Renal cortex interstitium (tissue), 11 donors: ENCODE measurements around the gene NECTIN4. TPM values are rescaled to one million over a fixed set of nuclear protein-coding genes. Genes with fewer than 3 reads are reported as not detected.

Experiments used
- DNase-seq, 11 donors: peaks; one replicate each; pipeline ENCODE4 v3.0.0-alpha.2; 2013; ENCODE audit warnings: low read depth in 9 of 11, low spot score in 4 of 11; ENCODE audit errors: extremely low read depth in 1 of 11
- polyA plus RNA-seq, 3 donors: library from polyadenylated mRNA; unstranded; fragments of 120-200 nt; gene quantifications; one replicate each; pipeline ENCODE4 v1.2.1, GENCODE V29; 2013; ENCODE audit not compliant: insufficient read length in 3 of 3

NECTIN4 gene
- polyA plus RNA-seq, 3 donors, result 2.2 to 4.0 (median 3.5) TPM

DNA sequence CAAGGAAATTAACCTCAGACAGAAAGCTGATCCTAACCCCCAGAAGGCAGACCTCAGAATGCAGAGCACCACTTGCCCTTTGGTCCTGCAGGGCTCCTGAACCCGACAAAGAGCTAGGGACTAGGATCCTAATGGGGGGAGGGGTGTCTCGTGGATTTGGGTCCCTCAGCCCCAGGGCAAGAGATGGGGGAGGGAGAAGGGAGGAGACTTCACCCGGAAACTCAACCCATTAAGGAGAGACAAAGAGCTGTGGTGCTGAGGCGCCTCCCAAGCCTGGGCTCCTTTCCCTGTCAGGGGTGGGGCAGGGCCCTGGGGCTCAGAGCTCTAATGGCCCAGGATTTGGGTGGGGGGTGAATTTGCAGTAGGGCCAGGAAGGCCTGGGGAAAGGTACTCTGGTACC lies 2.9 kb downstream of the NECTIN4 start:
- DNase-seq, result no peak

GRCh38 chr1:161085165-161085564 lies 4.2 kb downstream of the NECTIN4 start:
- DNase-seq, result no peak

DNA sequence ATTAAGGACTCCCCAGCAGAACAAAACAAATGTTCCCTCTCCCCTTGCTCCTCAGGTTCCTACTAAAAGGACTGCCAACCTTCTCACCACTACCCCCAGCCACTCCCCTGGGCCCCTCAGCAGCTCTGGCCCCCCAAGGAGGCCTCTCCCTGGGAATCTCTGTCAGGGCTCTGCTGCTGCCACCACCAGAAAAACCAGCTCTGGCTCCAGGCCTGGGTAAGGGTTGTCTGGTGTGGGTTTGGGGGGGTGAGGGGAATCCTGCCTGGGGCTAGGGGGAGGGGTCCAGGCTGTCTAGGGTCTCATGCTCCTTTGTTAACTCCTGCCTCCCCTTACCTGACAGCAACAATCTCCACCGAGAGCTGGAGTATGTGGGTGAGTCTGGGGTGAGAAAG lies 4.8 kb downstream of the NECTIN4 start:
- DNase-seq, result no peak

- DNase-seq, result no peak
Measured at GRCh38 chr1:161083748-161084596, 5.4 kb downstream of the NECTIN4 start.

GRCh38 chr1:161082996-161083747 lies 6.2 kb downstream of the NECTIN4 start:
- DNase-seq, result no peak

- DNase-seq, result no peak
Measured at GRCh38 chr1:161082483-161082882, 6.9 kb downstream of the NECTIN4 start.

DNA sequence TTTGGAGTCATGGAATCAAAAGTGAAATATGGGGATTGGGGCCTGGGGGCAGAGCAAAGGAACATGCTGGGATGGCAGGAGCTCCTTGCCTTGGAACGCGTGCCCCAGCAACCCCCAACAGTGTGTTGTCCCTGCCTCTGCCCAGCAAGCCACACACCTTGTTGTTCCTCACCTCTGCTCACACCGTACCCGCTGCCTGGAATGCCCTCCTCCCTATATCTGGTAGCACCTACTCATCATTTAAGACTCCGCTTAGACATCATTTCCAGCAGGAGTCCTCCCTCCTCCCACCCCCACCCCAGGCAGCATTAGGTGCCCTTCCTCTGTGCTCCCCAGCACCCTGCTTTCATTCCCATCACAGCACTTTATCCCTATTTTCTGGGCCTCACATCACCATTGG lies 7.8 kb downstream of the NECTIN4 start:
- DNase-seq, result no peak

DNA sequence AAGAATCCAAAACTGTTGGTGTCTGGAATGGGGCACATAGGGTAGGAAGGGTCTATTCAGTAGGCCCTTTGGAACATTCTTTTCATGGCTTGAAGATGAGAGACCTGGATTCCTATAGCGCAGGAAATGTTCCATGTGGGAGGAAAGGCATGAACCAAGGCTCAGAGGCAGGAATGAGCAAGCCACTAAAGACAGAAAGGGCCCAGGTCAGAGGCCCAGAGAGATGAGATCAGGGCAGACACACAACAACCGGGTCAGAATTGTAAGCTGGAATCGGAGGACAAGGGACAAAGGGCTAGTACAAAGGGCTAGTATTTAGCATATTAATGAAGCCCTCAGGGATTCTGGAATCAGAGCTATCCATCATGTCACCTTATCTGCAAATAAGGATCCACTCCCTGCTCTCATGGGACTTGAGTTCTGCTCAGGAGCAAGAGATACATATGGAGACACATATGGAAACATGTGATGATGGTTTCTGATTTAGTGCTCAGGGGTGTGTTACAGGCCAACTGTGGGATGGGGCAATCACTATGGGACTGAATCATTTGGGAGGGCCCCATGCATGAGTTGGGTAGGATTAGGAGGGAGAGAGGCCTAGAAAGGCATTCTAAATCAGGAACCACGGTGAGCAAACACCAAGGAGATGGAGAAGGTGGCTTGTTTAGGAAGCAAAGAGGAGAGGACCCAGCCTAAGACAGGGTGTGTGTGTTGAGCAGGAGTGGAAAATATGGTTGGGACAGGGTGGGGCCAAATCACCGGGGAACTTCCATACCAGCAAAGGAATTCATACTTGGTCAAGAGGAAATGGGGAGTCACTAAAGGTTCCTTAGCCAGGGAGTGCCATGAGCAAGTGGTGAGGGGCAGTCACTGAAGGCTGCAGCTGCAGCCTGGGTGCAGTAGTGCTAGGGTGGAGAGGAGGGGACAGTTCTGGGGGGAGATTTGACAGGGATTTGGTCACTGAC lies 8.6 kb downstream of the NECTIN4 start:
- no peak for DNase-seq

GRCh38 chr1:161079436-161080110 lies 9.8 kb downstream of the NECTIN4 start:
- DNase-seq, result no peak

DNA sequence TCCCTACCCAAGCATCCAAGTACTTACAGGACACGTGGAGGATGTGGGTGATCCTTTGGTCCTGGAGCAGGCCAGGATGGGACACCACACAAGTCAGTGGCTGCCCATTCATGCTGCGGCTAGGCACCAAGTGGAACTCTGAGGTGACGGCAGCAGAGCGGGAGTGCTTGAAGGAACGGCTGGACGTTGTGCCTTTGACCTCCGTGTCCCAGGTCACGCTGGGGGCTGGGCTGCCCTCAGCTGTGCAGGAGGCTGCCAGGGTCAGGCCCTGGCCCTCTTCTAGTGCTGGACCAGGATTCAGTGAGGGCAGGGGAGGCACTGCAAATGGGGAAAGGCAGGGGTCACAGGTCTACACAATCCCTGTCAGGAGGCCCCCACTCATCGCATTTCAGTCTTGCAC lies 11.9 kb downstream of the NECTIN4 start:
- DNase-seq, result no peak

DNA sequence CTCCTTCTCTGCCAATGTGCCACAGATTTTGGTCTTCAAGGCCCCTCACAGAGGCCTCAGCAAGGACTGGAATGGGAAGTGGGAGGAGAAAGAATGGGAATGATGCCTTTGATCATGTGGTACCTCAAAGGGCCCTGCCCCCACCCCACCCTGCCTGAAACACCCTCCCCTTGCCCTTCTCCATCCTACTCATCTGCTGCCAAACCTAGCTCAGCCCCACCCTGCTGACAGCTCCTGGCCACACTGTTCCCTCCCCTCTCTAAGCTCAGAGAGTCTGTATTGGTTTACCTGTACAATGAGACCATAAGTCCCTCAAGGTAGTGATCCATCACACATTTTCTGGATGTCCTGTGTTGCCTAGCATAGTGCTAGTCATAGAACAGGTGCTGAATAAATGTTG lies 12.9 kb downstream of the NECTIN4 start:
- DNase-seq, result no peak

- DNase-seq, result no peak
Measured at GRCh38 chr1:161074676-161075368, 14.5 kb downstream of the NECTIN4 start.

DNA sequence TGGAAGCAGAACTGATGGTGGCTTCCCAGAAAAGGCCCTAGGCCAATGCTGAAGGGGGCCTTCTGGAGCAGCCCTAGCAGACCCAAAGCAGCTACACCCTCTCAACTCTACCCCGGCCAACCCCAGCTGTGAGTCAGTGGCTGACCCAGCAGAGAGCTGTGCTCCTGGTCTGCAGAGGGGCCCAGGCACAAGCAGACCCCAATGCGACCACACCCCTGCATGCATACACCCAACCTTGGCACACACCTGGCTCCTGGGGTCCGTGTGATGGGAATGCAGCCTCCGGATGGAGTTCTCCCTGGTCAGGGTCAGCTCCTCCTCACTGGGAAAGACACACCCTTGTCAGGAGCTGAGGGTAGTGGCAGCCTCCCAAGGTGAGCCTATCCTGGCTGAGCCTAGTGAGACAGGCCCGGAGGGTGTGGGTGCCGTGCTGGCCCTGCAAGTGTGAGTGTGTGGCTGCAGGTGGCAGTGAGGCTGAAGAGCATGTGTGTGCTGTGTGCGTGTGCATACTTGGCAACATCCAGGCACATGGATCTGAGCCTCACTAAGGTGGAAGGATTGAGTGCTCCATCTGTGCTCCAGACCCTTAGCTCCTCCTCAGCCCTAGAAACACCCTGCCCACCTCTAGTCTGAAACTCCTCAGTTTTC lies 15.8 kb downstream of the NECTIN4 start:
- DNase-seq, result no peak

DNA sequence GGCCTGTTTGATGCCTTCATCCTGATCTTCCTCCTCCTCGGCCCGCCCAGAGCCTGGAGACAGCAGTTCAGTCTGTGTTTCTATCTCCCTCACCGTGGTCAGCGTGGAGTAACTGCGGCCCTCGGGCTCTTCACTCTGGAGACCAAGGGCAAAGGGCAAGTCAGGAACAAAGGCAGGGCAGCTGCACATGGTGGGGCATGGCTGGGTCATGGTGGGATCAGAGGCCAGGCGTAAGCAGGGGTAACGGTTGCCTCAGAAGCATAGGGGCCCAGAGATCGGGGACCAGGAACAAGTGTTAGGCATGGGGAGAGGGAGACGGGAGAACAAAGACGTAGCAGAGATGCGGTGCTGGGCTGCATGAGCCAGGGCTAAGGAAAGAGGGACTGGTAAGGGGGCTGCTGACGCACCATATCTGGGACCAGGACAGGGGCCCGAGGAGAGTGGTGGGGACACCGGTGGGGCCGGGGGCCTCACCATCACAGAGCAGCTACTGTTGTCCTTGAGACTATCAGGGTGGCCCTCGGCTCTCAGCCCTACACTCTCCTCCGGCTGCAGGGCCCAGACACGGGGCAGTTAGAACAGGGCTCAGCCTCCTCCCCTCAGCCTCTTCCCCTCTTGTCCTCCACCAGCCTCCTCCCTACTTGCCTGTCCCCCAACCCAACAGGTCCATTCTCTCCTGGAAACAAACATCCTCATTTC lies 16.5 kb downstream of the NECTIN4 start:
- DNase-seq, result no peak

DNA sequence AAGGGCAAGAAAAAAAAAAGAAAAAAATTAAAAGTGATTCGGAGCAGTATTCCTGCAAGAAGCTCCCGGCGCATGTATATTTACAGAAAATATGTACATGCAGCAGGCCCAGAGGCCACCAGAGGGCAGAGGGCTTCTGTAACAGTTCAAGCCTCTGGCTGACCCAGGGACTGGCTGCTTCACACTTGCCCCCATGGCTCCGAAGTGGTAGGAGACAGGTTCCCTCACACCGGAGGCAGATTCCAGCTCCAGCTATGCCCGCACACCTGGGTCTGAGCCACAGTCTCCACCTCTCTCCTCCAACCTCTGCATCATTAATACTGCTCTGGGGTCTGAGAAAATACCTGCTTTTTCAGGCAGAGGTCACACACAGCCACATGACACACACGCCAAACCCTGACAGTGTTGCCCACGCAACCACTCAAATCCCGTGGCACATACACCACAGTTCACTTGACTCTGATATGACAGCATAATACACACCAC lies 17.4 kb downstream of the NECTIN4 start:
- no peak for DNase-seq

GRCh38 chr1:161070761-161071160 lies 18.6 kb downstream of the NECTIN4 start:
- DNase-seq, result no peak

GRCh38 chr1:161069731-161070270 lies 19.6 kb downstream of the NECTIN4 start, which contains the start of gene ARHGAP30:
TSS of gene ARHGAP30 (minus strand) at chr1:161069891. CDS start at chr1:161069624, 267 bp downstream.
- no peak for DNase-seq
